Neural cell (in vitro differentiated cells): ENCODE data around the gene ALDH3B2.

Experiments used
- CTCF ChIP-seq: fragments of 450-650 bp; IDR thresholded peaks from 2 replicates; pipeline ENCODE4 v1.5.1; 2014; ENCODE audit warnings: antibody characterized with exemption, mild to moderate bottlenecking, moderate library complexity; ENCODE audit not compliant: poor library complexity, severe bottlenecking
- EP300 ChIP-seq: fragments of 450-650 bp; conservative IDR thresholded peaks from 2 replicates; pipeline ENCODE4 v1.6.1; 2014; ENCODE audit warnings: antibody characterized with exemption, mild to moderate bottlenecking, moderate library complexity; ENCODE audit not compliant: poor library complexity, severe bottlenecking
- EZH2 ChIP-seq: fragments of 200-600, 300-800 bp; shearing (Covaris generic), sonication (generic); IDR thresholded peaks from 2 replicates; pipeline ENCODE4 v1.6.1; 2014; ENCODE audit warnings: antibody characterized with exemption, low read length, borderline replicate concordance, mild to moderate bottlenecking; ENCODE audit not compliant: insufficient read depth, poor library complexity, severe bottlenecking
- POLR2AphosphoS5 ChIP-seq: IDR thresholded peaks from 2 replicates; pipeline ENCODE4 v1.6.1; 2012
- RAD21 ChIP-seq: fragments of 450-650 bp; conservative IDR thresholded peaks from 2 replicates; pipeline ENCODE4 v1.6.1; 2014; ENCODE audit warnings: antibody characterized with exemption, mild to moderate bottlenecking, moderate library complexity
- REST ChIP-seq: IDR thresholded peaks from 2 replicates; pipeline ENCODE4 v1.6.1; 2012; ENCODE audit warnings: borderline replicate concordance
- SMC3 ChIP-seq: fragments of 450-650 bp; conservative IDR thresholded peaks from 2 replicates; pipeline ENCODE4 v1.6.1; 2014; ENCODE audit warnings: antibody characterized with exemption, mild to moderate bottlenecking, moderate library complexity; ENCODE audit not compliant: poor library complexity
- TAF1 ChIP-seq: IDR thresholded peaks from 2 replicates; pipeline ENCODE4 v1.6.1; 2012; ENCODE audit warnings: low read depth

DNA sequence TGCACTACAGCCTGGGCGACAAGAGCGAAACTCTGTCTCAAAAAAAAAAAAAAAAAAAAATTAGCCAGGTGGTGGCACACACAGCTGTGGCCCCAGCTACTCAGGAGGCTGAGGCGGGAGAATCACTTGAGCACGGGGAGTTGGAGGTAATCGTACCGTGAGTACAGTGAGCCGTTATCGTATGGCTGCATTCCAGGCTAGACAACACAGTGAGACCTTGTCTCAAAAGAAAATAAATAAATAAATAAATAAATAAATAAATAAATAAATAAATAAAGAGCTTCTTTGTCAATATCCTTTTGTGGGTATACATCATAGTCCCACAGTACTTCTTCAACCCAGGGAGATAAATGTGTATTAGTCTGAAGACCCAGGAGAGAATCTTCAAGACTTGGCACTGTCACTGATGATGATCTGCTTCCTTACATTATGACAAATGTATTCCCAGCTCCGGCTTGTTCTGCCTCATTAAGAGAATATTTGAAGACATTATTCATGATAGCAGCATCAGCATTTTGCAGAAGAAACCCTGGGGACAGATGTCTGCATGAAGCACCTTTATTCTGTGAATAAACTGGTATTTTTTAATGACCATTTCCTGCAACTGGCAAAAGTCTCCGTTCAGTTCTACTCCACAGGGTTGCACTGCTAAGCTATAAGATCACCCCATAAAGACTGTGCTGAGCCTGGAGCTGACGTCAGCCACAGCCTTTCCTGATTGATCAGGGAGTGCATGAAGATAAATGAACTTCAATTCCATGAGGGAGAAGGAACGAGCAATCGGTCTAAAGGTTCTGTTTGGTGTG is 22.2 kb downstream of the ALDH3B2 start:
- TF ChIP-seq CTCF (no peak), EZH2 (no peak), TAF1 (no peak), REST (no peak), EP300 (no peak), RAD21 (no peak), SMC3 (no peak), POLR2AphosphoS5 (peak; percentile 5)
